ENCODE results near the gene MBLAC1.
A peak's percentile ranks its signal among the peaks of the same experiment; 100 is the strongest.

Gene MBLAC1

GRCh38 chr7:100126931-100127865 is at the start of gene MBLAC1:
Gene MBLAC1, plus strand, starts transcription at chr7:100126967. Its CDS starts 429 bp downstream, at chr7:100127396.
- peak; percentile 87 for DNase-seq

- DNase-seq, result no peak
Measured at GRCh38 chr7:100077205-100077604, 49.6 kb upstream of the MBLAC1 start.

GRCh38 chr7:100079024-100079560 is 47.7 kb upstream of the MBLAC1 start:
- no peak for DNase-seq

GRCh38 chr7:100080907-100081534 is 45.7 kb upstream of the MBLAC1 start:
- peak; percentile 25 for DNase-seq

GRCh38 chr7:100081535-100082102 is 45.1 kb upstream of the MBLAC1 start, which contains the start of gene ZNF3:
Gene ZNF3, minus strand, starts transcription at chr7:100081723. Its CDS starts 4,366 bp downstream, at chr7:100077357.
- DNase-seq, result peak; percentile 99

GRCh38 chr7:100082978-100083377 is 43.8 kb upstream of the MBLAC1 start:
- no peak for DNase-seq

- DNase-seq, result no peak
Measured at GRCh38 chr7:100085515-100085914, 41.3 kb upstream of the MBLAC1 start.

GRCh38 chr7:100087055-100087750 is 39.6 kb upstream of the MBLAC1 start:
- no peak for DNase-seq

GRCh38 chr7:100088095-100088620 is 38.6 kb upstream of the MBLAC1 start:
- DNase-seq, result no peak

GRCh38 chr7:100088621-100089457 is 37.9 kb upstream of the MBLAC1 start, which contains the start of gene COPS6:
Gene COPS6, plus strand, starts transcription at chr7:100088969. Its CDS starts 22 bp downstream, at chr7:100088991.
- DNase-seq, result peak; percentile 73

GRCh38 chr7:100089458-100090196 is 37.1 kb upstream of the MBLAC1 start:
- DNase-seq, result no peak

GRCh38 chr7:100090527-100091410 is 36.0 kb upstream of the MBLAC1 start:
- DNase-seq, result no peak

GRCh38 chr7:100091411-100092181 is 35.2 kb upstream of the MBLAC1 start:
- DNase-seq, result no peak

- DNase-seq, result no peak
Measured at GRCh38 chr7:100093054-100093453, 33.7 kb upstream of the MBLAC1 start.

GRCh38 chr7:100093498-100093897 is 33.3 kb upstream of the MBLAC1 start:
- DNase-seq, result no peak

GRCh38 chr7:100093925-100094486 is 32.8 kb upstream of the MBLAC1 start:
- no peak for DNase-seq

GRCh38 chr7:100095289-100095688 is 31.5 kb upstream of the MBLAC1 start:
- no peak for DNase-seq

GRCh38 chr7:100095704-100096103 is 31.1 kb upstream of the MBLAC1 start:
- no peak for DNase-seq

Data from COR-L47 (cell line).